HG02610 (cell line): Measurements from ENCODE around the gene BDH1.
"Not testable (repeated sequence)": the region's sequence is repeated elsewhere in the genome, so short reads cannot be mapped to it uniquely, and the experiment has no call there.

Experiments used
- ATAC-seq: cut with Tn5 transposase; IDR thresholded peaks from one replicate; pipeline ENCODE4 v1.9.1; 2021; ENCODE audit warnings: mild to moderate bottlenecking, moderate library complexity; ENCODE audit not compliant: unreplicated experiment

BDH1 gene

GRCh38 chr3:197522183-197522715 is 33.5 kb downstream of the BDH1 start:
- no peak for ATAC-seq

- ATAC-seq, result no peak
These were observed 34.2 kb downstream of the BDH1 start for GRCh38 chr3:197521277-197522182.

DNA sequence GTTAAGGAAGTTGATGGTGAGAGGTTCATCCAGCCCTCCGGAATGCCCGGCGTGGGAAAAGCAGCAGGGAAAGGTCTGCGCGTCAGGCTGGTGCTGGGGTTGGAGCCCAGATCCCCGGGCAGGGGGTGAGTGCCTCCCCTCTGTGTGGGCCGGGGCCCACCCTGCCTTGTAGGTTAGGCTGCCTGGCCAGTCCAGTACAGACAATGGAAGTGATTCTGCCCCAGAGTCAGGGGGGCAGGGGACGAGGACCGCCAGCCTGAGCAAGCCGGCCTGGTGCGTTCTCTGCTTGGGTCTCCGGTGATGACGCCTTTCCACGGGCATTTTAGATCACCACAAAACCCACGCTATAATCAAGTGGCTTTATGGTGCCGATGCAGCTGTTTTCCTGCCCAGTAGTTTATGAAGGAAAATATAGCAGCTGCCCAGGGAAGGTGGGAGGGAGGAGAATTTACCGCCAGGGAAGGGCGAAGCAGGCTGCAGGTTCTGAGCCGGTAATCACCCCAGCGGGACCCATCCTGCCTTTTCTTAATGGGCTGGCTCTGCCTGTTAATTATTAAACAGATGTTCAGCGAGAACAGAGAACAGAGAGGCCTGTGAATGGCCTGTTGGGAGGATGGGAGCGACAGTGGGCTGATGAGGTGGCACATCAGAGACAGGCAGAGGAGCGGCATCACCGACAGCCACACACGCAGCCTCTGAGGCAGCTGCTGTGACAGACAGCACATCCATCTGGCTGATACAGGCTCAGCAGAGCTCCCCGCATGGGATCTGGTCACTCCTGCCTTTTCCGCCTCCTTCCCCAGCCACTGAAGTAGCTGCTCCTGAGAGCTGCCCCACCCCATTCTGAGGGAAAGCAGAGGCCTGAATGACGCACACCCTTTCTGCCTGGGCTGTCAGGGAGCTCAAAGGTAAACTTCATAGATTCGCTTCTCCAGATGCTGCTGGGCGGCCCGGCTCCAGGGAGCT is 35.2 kb downstream of the BDH1 start:
- ATAC-seq, result no peak

GRCh38 chr3:197519801-197520211 is 36.0 kb downstream of the BDH1 start:
- no peak for ATAC-seq

GRCh38 chr3:197518881-197519421 is 36.8 kb downstream of the BDH1 start:
- ATAC-seq, result no peak

DNA sequence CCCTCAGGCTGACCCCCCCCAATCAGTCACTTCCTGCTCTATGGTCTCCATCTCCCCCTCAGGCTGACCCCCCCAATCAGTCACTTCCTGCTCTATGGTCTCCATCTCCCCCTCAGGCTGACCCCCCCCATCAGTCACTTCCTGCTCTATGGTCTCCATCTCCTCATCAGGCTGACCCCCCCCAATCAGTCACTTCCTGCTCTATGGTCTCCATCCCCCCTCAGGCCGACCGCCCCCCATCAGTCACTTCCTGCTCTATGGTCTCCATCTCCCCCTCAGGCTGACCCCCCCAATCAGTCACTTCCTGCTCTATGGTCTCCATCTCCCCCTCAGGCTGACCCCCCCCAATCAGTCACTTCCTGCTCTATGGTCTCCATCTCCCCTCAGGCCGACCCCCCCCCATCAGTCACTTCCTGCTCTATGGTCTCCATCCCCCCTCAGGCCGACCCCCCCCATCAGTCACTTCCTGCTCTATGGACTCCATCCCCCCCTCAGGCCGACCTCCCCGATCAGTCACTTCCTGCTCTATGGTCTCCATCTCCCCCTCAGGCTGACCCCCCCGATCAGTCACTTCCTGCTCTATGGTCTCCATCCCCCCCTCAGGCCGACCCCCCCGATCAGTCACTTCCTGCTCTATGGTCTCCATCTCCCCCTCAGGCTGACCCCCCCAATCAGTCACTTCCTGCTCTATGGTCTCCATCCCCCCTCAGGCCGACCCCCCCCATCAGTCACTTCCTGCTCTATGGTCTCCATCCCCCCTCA is 37.7 kb downstream of the BDH1 start:
- ATAC-seq, result not testable (repeated sequence)

GRCh38 chr3:197516890-197517606 is 38.7 kb downstream of the BDH1 start:
- not testable (repeated sequence) for ATAC-seq

GRCh38 chr3:197516517-197516889 is 39.3 kb downstream of the BDH1 start:
- ATAC-seq, result no peak

DNA sequence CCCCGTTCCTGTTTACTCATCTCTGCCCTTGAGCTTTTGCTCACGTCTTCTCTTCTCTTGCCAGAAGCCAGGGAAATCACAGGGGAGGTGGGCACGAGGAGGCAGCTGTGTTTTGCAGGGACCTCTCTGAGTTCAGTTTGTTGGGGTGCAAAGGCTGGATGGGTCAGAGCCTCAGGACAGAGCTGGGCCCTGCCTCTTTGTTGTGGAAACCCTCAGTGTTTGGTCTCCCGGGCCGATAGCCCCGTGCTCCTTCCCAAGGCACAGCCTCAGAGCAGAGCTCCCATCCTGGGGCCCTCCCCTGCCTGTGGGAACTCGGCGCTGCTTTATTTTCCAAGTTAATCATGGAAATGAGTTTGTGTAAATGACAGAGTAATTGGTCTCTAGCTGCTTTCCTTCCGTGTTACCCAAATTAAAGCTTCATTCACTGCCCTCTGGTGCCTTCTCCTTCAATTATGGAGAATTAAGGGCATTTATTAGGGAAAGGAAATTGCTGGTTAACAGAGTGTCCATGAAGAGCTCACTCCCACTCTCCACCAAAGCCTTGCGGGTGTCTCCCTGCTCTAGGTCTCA is 40.9 kb downstream of the BDH1 start:
- ATAC-seq, result no peak

DNA sequence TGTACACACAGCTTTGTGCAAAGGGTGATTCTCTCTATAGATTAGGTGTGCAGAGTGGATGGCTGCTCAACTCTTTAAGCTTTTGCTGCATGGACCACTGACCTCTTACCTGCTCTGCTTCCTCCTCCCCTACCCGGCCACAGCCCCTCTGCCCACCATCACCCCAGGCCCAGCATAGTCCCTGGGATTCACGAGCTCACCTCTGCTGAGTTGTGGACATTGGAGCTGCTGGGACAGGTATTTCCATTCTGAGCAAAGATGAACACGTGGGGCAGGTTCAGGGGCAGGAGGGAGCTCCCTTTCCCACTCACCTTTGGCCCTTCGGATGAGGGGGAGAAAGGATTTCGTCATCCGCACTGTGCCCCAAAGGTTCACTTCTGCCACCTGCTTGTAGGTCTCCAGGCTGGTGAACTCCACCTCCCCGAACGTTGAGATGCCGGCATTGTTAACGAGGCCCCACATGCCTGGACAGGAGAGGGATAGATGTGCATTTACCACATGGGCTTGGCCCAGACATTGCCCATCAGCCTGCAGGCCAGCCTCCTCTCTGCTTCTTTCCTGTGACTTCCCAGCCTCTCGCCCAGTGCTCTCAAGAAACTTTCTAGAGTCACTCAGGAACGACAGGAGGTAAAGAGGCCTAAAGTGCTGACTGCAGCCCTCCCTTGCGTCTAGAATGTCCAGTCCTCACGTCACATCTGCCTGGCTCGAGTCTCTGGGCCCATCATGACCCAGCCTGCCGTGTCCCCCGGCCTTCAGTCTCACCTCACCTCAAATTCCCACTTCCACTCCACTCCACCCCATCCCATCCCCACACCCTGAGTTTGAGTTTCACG is 41.6 kb downstream of the BDH1 start:
- no peak for ATAC-seq

GRCh38 chr3:197512691-197513571 is 42.8 kb downstream of the BDH1 start:
- ATAC-seq, result no peak

GRCh38 chr3:197511853-197512635 is 43.7 kb downstream of the BDH1 start:
- no peak for ATAC-seq

GRCh38 chr3:197511130-197511529 is 44.6 kb downstream of the BDH1 start:
- ATAC-seq, result no peak

- ATAC-seq, result no peak
These were observed 45.1 kb downstream of the BDH1 start for GRCh38 chr3:197510642-197511018.

- ATAC-seq, result no peak
These were observed 46.6 kb downstream of the BDH1 start for GRCh38 chr3:197508924-197509775.

DNA sequence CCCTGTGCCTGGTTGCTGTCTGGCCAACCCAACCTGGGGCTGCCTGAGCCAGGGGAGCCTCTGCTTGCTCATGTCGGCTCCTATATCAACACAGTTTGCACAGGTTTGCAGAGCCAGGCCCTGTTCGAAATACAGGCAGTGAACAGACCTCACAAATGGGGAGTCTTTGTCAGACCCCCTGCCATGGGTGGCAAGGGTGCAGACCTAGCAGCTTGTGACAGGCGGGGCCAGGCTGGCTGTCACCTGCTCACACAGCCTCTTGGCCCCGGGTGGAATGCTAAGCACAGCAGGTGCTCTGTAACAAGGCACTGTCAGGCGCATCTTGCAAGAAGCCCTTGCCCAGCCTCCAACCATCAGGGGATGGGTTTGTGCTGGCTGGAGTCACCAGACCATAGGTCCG is 47.3 kb downstream of the BDH1 start:
- no peak for ATAC-seq
